SK-N-MC (cell line): ENCODE data around the gene DNAJC2.
A peak's percentile ranks its signal among the peaks of the same experiment; 100 is the strongest.
"Not testable (repeated sequence)": the region's sequence is repeated elsewhere in the genome, so short reads cannot be mapped to it uniquely, and the experiment has no call there.

ENCODE experiments used
- DNase-seq: peaks from one replicate; pipeline ENCODE4 v3.0.0-alpha.2; 2011; ENCODE audit warnings: low read depth, low spot score
- H3K27ac ChIP-seq: fragments of 200-600 bp; sonication (generic); 2 replicates; pipeline ENCODE4 v1.5.1; 2016; ENCODE audit warnings: mixed run types
- H3K36me3 ChIP-seq: fragments of 200-600 bp; sonication (generic); 2 replicates; pipeline ENCODE4 v1.6.1; 2017; ENCODE audit warnings: antibody characterized with exemption, low read length, mixed read lengths; ENCODE audit not compliant: insufficient read depth
- H3K4me3 ChIP-seq: fragments of 200-600 bp; sonication (generic); 2 replicates; pipeline ENCODE4 v1.5.1; 2016
- H3K9ac ChIP-seq: fragments of 200-600 bp; sonication (generic); 2 replicates; pipeline ENCODE4 v1.8.0; 2017; ENCODE audit warnings: mixed run types, mixed read lengths; ENCODE audit not compliant: insufficient read length
- H3K9me3 ChIP-seq: fragments of 200-600 bp; sonication (generic); 2 replicates; pipeline ENCODE4 v1.6.1; 2017; ENCODE audit warnings: low read depth, mild to moderate bottlenecking, antibody characterized with exemption, low read length, moderate library complexity, mixed read lengths
- POLR2AphosphoS5 ChIP-seq: IDR thresholded peaks from 2 replicates; pipeline ENCODE4 v1.6.1; 2012; ENCODE audit warnings: mild to moderate bottlenecking, low read depth, low read length, borderline replicate concordance

The DNAJC2 gene

DNA sequence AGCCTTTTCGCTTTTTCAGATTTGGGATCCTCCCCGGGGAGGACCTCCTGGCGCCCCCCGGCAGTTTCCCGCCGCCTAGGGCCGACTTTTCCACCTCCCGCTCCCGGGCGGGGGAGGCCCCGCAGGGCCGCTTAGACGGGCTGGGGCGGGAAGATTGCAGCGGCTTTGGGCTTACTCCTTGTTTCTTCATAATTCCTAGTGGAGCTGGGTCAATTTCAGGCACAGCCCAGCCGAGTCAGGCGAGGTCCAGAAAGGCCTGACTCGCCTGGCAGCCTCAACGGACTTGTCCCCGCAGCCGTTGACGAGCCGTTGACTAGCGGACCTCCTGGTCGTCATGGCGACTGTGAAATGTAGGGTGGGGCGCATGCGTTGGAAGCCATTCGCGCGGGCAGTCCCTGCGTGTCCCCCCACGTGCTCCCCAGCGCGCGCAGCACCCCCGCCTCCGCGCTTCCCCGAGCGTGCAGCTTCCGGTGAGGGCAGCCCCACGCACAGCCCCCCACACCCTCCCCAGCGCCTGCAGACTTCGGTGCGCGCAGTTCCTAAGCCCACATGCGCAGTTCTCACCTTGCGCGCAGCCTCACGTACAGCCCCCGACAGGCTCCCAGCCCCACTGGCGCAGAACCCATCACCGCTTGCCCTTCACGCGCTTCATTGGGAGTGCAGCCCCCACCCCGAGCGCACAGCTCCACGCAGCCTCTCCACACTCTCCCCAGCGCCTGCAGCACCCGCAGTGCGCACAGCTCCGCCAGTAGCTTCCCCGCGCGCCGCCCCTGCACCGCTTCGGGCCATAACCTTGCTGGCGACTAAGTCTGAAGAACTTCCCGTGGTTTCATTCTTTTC is 64.4 kb downstream of the DNAJC2 start:
- peak; percentile 46; the same call in 1 of the 2 replicates for TF ChIP-seq POLR2AphosphoS5
- H3K9me3 ChIP-seq, H3K36me3 ChIP-seq, H3K27ac ChIP-seq, DNase-seq: not testable (repeated sequence)
- Histone ChIP-seq H3K9ac (peak overlapping the region; percentile 85), H3K4me3 (peak overlapping the region; percentile 93)

DNA sequence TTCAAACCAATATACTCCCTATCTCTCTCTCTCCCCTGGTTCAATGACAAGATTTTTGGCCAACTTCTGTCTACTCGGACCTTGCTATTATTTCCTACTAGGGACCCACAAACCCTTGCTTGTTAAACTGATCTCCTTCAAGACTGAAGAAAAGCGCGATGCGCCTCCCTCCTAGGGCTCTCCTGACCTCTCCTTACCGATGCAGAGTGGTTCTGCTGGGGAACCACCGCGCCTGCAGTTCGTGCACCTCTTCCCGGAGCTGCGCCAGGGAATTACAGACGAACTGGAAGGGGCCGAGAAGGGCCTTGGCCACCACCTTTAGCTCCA is 65.0 kb downstream of the DNAJC2 start:
- H3K27ac ChIP-seq, H3K9me3 ChIP-seq, DNase-seq, H3K36me3 ChIP-seq: not testable (repeated sequence)
- peak overlapping the region; percentile 93 for H3K4me3 ChIP-seq
- H3K9ac ChIP-seq, result peak overlapping the region; percentile 85

DNA sequence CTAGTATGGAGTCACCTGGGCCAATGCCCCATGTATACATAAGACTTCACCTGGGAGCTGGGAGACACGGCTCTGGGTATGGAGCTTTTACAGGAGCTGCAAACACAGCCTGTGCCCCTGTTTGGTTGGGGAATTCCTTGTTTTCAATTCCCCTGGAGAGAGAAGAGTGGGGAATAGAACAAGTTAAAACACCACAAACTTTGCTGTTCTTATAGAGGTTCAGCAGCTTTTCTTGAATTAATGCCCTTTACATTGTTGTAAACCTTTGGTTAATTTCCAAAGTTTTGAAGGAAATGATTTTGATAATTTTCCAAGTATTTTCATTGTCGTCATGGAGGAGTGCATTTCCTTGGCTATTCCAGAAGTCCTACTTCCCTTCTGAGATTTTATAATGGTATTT is 66.4 kb downstream of the DNAJC2 start:
- not testable (repeated sequence) for H3K9me3 ChIP-seq, H3K36me3 ChIP-seq, H3K9ac ChIP-seq, DNase-seq, H3K27ac ChIP-seq
- H3K4me3 ChIP-seq, result peak overlapping the region; percentile 35; the same call in 1 of the 2 replicates

DNA sequence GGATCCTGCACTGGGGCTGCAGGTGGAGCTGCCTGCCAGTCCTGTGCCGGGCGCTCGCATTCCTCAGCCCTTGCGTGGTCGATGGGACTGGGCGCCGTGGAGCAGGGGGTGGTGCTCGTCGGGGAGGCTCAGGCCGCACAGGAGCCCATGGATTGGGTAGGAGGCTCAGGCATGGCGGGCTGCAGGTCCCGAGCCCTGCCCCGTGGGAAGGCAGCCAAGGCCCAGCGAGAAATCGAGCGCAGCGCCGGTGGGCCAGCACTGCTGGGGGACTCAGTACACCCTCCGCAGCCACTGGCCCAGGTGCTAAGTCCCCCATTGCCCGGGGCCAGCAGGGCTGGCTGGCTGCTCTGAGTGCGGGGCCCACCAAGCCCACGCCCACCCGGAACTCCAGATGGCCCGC is 69.7 kb downstream of the DNAJC2 start:
- not testable (repeated sequence) for H3K4me3 ChIP-seq, H3K9me3 ChIP-seq, H3K36me3 ChIP-seq, H3K9ac ChIP-seq, H3K27ac ChIP-seq, DNase-seq

DNA sequence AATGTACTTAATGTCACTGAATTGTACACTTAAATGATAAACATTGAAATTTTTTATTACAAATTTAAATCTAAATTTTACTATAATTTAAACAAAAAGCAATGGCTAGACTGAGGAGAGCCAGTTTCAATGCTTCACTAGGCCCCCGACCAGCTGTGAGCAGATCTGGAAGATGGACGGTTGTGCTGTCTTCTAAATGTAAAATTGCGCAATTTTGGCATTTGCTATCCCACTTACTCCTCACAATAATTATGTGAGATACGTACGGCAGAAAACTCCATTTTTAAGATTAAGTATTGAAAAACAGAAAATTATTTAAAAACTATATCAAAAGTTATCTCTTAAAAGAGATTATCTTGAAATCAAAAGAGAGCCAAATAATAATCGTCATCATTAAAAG is 71.2 kb downstream of the DNAJC2 start:
- H3K27ac ChIP-seq, H3K36me3 ChIP-seq, H3K9me3 ChIP-seq, DNase-seq, H3K9ac ChIP-seq, H3K4me3 ChIP-seq: not testable (repeated sequence)

DNA sequence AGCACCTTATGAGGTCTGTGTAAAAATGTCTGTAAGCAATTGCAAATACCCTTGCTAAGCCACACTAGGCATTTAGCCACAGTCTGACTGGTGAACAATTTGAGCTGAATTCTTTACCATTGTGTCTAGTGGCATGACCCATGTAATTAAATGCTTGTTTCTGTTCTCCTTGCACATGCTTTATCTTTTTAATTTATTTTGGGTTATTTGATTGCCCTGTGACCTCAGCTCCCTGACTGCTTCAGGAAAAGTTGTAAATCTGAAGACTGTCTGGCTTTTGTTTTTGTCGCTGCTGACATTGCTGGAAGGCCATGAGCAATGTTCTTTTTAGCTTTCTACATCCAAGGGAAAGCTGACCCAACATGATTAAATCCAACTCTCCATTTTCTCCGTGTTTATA is 78.3 kb downstream of the DNAJC2 start:
- not testable (repeated sequence) for DNase-seq, H3K36me3 ChIP-seq, H3K9ac ChIP-seq, H3K27ac ChIP-seq, H3K9me3 ChIP-seq, H3K4me3 ChIP-seq

DNA sequence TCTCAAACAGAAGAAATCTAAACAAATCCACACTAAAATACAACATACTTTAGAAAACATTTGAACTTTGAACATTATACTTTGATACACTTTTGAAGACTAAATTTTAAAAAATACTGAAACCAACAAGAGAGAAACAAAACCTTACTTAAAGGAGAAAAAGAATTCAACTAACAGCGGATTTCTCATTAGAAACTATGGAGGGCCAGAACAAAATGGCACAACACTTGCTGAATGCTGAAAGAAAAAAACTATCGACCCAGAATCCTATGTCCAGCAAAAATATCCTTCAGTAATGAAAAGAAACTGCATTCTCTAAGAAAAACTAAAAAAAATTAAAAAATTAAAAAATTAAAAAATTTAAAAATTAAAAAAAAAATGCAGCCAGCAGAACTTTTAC is 80.5 kb downstream of the DNAJC2 start:
- H3K36me3 ChIP-seq, result not testable (repeated sequence)

More for the DNA sequence above, 80.5 kb downstream of the DNAJC2 start:
- H3K9me3 ChIP-seq, DNase-seq, H3K9ac ChIP-seq, H3K27ac ChIP-seq, H3K4me3 ChIP-seq: not testable (repeated sequence)
